ENCODE measurements around the gene FOXF1.
A peak's percentile ranks its signal among the peaks of the same experiment; 100 is the strongest.

FOXF1 gene

GRCh38 chr16:86505185-86505898, 5.0 kb upstream of the FOXF1 start:
- DNase-seq (ENCODE audit: low spot score), result no peak

DNA sequence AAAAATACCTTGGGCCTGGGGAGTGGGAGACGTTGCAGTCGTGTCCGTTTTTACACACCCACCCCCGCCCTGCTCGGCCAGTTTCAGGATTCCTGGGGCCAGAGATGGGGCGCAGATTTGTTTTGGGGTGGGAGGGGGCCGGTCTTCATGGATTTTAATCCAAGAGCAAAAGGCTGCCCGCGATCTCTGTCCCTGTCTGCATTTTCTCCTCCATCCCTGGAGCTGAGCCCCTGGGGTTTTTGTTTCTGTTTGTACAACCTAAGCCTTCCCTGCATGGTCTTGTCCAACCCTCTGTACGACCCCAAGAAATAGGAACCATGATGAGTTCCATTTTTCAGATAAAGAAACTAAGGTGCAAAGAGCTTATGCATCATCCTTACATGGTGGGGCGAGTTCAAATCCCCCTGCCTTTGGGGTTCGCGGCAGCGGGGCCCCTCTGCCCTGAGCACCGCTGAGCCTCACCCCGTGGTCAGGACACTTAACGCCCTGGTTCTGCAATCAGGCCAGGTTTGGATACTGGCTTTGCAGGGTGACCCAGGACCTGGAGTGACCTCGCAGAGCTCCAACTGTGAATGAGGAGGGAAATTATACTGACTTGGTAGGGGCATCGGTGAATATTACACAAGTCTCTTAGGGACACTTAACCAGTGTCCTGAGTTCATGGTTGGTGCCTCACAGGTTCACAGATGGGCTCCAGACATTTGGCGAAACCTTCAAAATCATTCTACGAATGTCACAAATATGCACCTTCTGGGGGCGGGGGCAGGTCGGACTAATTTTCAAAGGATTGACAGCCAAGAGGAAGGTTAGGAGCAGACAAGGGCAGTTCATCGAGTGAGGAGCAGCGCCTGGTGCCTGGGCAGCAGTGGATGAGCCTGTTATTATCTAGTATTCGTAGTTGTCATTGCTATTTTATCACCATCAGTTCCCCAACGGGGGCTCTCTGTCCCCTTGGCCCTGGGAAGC, 4.1 kb upstream of the FOXF1 start:
- no peak for DNase-seq (ENCODE audit: low spot score)

DNA sequence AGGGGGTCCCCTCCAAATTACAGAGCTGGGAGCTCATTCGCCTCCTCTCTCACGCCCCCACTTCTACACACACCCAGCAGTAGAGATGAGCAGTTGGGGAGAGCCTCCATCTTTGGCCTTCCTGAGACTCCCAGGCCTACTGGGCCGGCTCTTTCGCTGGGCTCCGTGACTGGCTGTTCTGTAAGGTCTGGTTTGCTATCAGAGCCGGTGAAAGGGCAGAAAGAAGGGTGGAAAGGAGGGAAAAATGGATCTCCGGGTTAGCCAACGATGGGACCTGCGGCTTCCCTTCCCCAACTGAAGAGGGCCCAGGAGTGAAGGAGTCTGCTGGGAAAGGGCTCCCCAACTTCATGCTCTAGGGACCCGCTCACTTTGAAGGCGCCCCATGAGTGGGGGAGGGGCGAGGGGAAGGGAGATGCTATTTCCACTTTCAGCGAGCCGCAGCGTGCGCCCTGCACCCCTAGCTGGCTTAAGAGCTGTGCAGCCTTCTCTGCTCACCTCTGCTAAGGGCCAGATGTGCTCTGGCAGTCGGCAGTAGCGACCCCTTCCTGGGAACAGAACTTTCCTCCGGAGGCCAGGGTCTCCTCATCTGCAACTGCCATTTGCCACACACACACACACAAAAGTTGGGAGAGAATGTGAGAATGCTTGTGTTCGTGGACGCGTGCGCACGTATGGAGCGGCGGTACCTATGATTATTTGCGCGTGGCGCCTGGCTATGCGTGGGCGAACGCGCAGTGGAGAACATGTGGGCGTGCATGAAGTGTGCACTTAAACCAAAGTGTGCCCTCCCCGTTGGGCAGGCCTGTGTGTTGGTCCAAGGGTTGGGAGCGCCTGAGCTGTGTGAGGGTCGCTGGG, 2.9 kb upstream of the FOXF1 start:
- DNase-seq (ENCODE audit: low spot score), result no peak

DNA sequence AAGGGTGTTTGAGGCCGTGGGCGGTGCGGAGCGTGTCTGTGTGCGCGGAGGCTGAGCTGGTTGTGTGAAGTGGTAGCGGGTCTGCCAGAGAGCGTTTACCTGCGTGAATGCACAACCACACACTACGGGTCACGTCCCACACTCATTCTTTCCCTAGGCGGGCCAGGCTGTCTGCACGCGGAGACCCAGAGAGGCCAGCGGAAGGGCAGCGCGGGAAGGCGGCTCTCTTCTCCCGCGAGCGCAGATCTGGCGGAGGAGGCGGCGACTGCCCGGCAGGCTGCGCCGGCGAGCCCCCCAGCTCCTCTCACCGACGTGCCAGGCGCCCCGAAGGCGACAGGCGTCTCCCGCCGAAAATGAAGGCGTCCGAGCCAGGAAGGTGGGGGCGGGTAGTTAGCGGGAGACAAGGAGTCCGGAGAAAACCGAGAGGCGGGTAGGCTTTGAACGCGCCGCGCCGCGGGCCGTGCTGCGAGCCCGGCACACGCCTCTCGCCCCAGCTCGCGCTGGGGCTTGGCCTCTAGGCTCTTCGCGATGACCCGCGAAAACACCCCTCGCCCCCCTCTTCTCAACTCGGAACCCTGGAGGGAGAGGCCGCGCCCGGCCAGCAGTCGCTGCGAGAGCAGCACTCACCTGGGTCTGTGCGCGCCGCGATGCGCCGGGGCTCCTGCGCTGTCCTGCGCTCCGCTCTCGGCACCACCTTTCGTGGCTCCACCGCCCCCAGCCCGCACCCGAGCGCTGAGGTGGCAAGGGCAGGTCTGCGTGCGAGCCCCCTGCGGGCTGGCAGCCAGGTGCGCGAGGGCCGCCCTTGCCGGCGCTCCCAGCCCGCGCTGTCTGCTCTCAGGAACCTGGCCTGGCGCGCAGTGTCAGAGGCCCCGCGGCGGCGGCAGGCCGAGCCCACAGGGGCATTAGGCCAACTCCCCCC, 2.0 kb upstream of the FOXF1 start:
- DNase-seq (ENCODE audit: low spot score), result no peak

DNA sequence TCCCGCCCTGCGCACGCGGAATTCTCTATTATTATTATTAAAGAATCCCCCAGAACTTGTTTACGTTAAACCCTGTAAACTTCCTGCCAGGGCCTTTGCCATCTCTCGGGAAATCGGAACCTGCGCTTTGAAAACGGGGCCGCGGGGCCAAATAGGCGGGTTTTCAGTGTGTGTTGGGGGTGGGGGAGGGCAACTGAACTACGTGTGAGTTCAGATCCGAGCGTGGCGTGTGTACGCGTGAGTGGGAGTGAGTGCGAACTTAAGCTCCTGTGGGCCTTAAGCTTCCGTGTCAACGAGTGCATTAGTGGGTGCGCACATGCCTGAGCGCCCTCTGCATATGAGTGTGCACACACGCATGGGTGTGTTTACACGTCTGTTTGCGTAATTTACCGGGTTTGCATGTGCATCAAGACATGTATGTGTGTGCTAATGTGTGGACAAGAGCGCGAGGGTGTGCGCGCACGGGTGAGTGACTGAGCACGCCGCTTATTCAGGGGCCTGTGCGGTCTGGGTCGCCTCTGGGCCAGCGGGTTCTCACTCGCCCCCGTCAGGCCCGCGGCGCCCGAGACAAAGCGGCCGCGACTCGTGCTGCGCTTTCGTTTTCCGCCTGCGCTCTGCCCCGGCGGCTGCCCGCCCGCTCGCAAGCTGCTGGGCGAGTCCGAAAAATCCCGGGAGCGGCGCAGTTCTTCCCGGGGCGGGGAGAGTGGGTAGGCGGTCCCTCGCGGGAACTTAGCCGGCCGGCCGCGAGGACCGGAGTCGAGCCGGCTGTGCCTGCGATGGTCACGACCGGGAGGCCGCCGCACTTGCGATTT, 1.2 kb upstream of the FOXF1 start:
- DNase-seq (ENCODE audit: low spot score), result peak; percentile 42

GRCh38 chr16:86509759-86510464, 415 bp upstream of the FOXF1 start:
- DNase-seq (ENCODE audit: low spot score), result no peak

DNA sequence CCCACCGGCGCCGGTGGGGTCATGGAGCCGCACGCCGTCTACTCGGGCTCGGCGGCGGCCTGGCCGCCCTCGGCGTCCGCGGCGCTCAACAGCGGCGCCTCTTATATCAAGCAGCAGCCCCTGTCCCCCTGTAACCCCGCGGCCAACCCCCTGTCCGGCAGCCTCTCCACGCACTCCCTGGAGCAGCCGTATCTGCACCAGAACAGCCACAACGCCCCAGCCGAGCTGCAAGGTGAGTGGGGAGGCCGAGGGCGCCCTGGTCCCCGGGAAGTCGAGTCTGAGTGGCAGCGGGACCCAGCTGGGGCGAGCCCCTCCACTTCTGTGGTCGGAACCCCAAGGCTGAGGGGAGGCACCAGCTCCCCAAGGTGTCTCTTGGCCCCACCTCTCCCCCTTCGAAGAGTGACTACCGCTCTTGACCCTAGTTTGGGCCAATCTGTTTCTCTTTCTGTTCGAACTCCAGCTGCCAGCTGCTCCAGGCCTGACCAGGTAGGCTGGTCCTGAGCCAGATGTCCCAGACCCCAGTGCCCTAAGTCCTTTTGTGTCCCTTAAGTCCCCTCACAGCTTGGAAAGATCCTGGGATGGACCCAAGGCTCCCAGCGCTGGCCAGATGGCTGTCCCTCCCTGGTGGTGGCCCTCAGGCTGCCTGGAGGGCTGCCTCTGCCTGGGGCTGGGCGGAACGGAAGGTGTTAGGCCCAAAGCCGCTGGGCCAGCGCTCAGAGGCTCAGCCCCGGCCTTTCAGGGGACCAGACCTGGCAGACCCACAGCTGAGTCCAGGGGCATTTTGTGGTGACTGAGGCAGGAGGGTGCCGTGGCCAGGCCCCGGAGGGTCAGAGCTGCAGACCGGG, 1.2 kb downstream of the FOXF1 start:
- no peak for DNase-seq (ENCODE audit: low spot score)

GRCh38 chr16:86512301-86512859, 2.1 kb downstream of the FOXF1 start:
- DNase-seq (ENCODE audit: low spot score), result no peak

DNA sequence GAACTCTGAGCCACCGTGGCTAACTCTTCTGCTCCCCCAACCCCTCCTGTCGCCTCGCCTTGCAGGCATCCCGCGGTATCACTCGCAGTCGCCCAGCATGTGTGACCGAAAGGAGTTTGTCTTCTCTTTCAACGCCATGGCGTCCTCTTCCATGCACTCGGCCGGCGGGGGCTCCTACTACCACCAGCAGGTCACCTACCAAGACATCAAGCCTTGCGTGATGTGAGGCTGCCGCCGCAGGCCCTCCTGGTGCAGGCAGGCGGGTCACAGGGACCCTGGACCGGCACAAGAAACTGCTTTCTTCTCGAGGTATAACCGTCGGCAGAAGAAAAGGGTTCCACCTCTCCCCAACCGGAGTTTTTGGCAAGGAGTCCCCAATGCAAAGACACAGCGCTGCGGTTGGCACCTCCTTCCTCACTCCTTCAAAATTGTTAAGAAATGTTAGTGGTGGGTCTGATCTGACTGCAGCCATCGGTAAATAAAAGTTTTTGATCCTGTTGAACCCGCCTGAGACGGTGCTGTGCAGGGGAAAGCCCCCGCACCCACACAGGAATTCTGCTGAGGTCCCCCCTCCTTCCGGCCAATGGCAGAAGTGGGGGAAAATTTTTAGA, 2.6 kb downstream of the FOXF1 start:
- DNase-seq (ENCODE audit: low spot score), result no peak

GRCh38 chr16:86513471-86514277, 3.3 kb downstream of the FOXF1 start:
- DNase-seq (ENCODE audit: low spot score), result no peak

GRCh38 chr16:86514481-86515376, 4.4 kb downstream of the FOXF1 start:
- no peak for DNase-seq (ENCODE audit: low spot score)

GRCh38 chr16:86515413-86515776, 5.1 kb downstream of the FOXF1 start:
- no peak for DNase-seq (ENCODE audit: low spot score)

DNA sequence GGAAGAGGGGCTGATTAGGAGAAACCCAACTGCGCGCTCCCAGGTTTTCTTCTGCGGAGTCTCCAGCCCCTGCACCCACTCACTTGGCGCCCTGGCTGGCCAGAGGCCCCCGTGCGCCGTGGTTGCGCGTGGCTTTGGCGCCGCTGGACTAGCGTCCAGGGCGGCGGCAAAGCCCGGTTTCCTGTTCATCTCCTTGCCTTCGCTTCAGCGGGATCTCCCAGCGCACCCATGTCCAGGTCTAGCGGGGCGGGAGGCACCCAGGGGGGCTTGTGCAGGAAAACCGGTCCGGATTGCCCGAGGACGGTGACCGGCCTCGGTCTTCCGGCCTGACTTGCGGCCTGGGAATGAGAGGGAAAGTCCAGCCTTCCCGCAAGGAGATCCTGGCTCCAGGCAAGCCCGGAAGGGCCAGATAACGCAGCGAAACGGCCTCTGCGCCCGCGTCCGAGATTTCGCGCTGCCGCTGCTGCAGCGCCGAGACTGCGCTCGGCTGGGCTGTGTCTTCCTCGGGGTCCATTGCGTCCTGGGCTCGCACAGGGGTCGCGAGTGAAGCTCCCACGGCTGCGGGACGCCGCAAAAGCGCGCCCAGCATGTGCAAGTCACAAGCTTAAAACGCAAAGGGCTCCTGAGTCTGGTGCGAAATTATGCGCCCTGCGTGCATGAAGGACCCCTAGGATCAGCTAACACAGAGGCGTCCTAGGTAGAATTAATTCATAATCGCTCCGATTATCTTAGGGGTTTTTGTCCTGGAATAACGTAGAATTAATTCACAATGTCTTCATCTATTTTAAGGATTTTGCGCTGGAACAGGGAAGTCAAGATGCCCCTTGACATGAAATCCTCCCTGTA, 5.7 kb downstream of the FOXF1 start:
- no peak for DNase-seq (ENCODE audit: low spot score)

- no peak for DNase-seq (ENCODE audit: low spot score)
Observed at GRCh38 chr16:86516623-86517003, 6.3 kb downstream of the FOXF1 start.

DNA sequence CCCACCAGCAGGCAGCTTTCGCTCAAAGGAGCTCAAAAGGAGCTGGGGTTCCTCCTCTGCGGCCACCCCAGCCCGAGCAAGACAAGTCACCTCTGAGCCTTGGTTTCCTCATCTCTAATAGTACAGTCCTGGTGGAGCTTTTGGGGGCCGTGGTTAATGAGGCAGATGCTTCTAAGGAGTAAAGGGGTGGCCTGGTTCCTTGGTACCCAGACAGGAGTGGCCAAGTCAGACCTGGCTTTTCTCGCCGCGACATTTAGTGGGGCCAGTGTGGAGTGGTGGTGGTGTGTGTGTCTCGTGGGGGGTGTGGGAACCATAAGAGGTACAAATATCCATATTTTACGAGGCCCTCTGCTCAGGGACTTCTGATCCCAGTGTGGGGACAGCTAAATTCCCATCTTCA, 6.7 kb downstream of the FOXF1 start:
- DNase-seq (ENCODE audit: low spot score), result no peak

Data from LoVo (cell line).